Hepatocyte (in vitro differentiated cells): ENCODE results near the gene SBF2.

Experiments used
- CTCF ChIP-seq: fragments of 200-600 bp; sonication (generic); IDR thresholded peaks from 2 replicates; pipeline ENCODE4 v1.5.1; 2016; ENCODE audit warnings: antibody characterized with exemption, mild to moderate bottlenecking; ENCODE audit not compliant: poor library complexity
- EZH2 ChIP-seq: fragments of 200-600 bp; sonication (generic); IDR thresholded peaks from 2 replicates; pipeline ENCODE4 v1.6.1; 2016; ENCODE audit warnings: antibody characterized with exemption, mild to moderate bottlenecking, borderline replicate concordance

DNA sequence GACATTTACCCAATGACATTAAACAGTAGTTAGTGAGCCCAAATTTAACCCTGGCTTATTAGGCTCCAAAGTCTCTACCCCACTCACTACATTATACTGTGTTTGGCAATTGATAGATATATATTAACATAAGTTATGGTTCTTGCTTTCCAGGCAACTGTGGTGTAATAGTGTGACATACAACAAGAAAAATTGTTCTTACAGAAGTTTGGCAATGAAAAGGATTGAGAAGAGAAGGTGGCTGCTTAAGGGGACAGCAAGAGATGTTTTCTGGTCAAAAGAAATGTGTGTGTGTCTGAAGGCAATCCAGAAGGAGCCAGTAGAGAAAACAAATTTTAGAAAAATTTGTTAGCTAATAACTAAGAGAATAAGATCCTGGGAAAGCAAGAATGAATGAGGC, 497.8 kb downstream of the SBF2 start:
- TF ChIP-seq CTCF (no peak), EZH2 (no peak)
